HCT116 (cell line): ENCODE measurements around the gene C16orf74. TPM values are rescaled to one million over a fixed set of nuclear protein-coding genes. Genes with fewer than 3 reads are reported as not detected.

Source experiments
- ATAC-seq: fragments of 200-7000 bp; cut with Tn5 transposase; 2 replicates; pipeline ENCODE4 v1.9.1; 2020; ENCODE audit warnings: mild to moderate bottlenecking, moderate library complexity
- BruUV-seq: library from RNA; stranded (reverse); fragments of 400-500 nt; replicated peaks from 2 replicates; lab custom pipeline; 2021; lab: Mats Ljungman, UMichigan
- CTCF ChIA-PET: fragments of 300-600 bp; sonication (Branson Sonifier 250); formaldehyde crosslinking; loops from one replicate; lab custom pipeline; 2021; ENCODE audit warnings: antibody characterized with exemption; lab: Charles Lee
- POLR2A ChIA-PET: fragments of 300-600, 350-600 bp; sonication (Branson Sonifier 250); formaldehyde crosslinking; loops from one replicate; lab custom pipeline; 2021; ENCODE audit warnings: antibody characterized with exemption; lab: Charles Lee
- RAD21 ChIA-PET, 2 experiments: fragments of 300-600 bp; sonication (Branson Sonifier 250); formaldehyde crosslinking; loops; one replicate each; lab custom pipeline; 2023; ENCODE audit warnings: low total read pairs in 2 of 2; ENCODE audit not compliant: uncharacterized antibody in 2 of 2, unreplicated experiment in 2 of 2, low non-redundant PET in 1 of 2; lab: Charles Lee
- DNase-seq: peaks from one replicate; pipeline ENCODE4 v3.0.0-alpha.2; 2010; ENCODE audit warnings: low read depth, low spot score
- H2AFZ ChIP-seq: fragments of 200-600 bp; shearing (Covaris generic), sonication (generic); 2 replicates; pipeline ENCODE4 v1.6.1; 2017; ENCODE audit warnings: low read depth, mixed run types, mixed read lengths, antibody characterized with exemption, low read length; ENCODE audit not compliant: poor library complexity, severe bottlenecking
- H3K27ac ChIP-seq: 2 replicates; pipeline ENCODE4 v1.5.1; 2012; ENCODE audit warnings: low read depth, low read length
- H3K27me3 ChIP-seq: fragments of 200-600 bp; sonication (generic); 2 replicates; pipeline ENCODE4 v1.6.1; 2016; ENCODE audit warnings: mixed run types, low read length, mixed read lengths; ENCODE audit not compliant: insufficient read depth
- H3K36me3 ChIP-seq, 2 experiments: fragments of 200-500 bp in 1 of 2; fragments of 200-600 bp in 1 of 2; sonication (Bioruptor generic) in 1 of 2; sonication (generic) in 1 of 2; 2 replicates each; pipeline versions ENCODE4 v1.5.1 to v1.6.1; 2014 to 2016; ENCODE audit warnings: low read length in 2 of 2, inconsistent platforms in 1 of 2, mixed read lengths in 1 of 2, mixed run types in 1 of 2; ENCODE audit not compliant: insufficient read depth in 2 of 2, control insufficient read depth in 1 of 2
- H3K4me1 ChIP-seq, 2 experiments: fragments of 200-600 bp in 1 of 2; sonication (generic) in 1 of 2; 2 replicates each; pipeline versions ENCODE4 v1.5.1 to v1.6.1; 2012 to 2017; ENCODE audit warnings: low read length in 2 of 2, inconsistent platforms in 1 of 2, mild to moderate bottlenecking in 1 of 2, mixed read lengths in 1 of 2, mixed run types in 1 of 2, moderate library complexity in 1 of 2; ENCODE audit not compliant: insufficient read depth in 2 of 2, control insufficient read depth in 1 of 2
- H3K4me2 ChIP-seq: fragments of 200-600 bp; sonication (generic); 2 replicates; pipeline ENCODE4 v1.6.1; 2017; ENCODE audit warnings: mixed run types, low read length, mixed read lengths
- H3K4me3 ChIP-seq, 2 experiments: fragments of 200-600 bp in 1 of 2; sonication (generic) in 1 of 2; replicated peaks in 1 of 2; 2 replicates each; pipeline ENCODE4 v1.5.1; 2011 to 2016; ENCODE audit warnings: low read length in 2 of 2, control low read depth in 1 of 2, low read depth in 1 of 2, mild to moderate bottlenecking in 1 of 2, mixed read lengths in 1 of 2, mixed run types in 1 of 2
- H3K79me2 ChIP-seq: fragments of 200-600 bp; sonication (generic); 2 replicates; pipeline ENCODE4 v1.6.1; 2017; ENCODE audit warnings: mild to moderate bottlenecking, mixed run types, low read length, moderate library complexity, mixed read lengths; ENCODE audit not compliant: insufficient read depth
- H3K9ac ChIP-seq: fragments of 200-600 bp; sonication (generic); 2 replicates; pipeline ENCODE4 v1.6.1; 2016; ENCODE audit warnings: low read length, mixed read lengths
- H3K9me2 ChIP-seq: fragments of 200-600 bp; sonication (generic), shearing (Covaris generic); 2 replicates; pipeline ENCODE4 v1.6.1; 2017; ENCODE audit warnings: mixed run types, mild to moderate bottlenecking, moderate library complexity; ENCODE audit not compliant: insufficient read depth
- H3K9me3 ChIP-seq, 2 experiments: fragments of 200-500 bp in 1 of 2; fragments of 200-600 bp in 1 of 2; sonication (Bioruptor generic) in 1 of 2; sonication (generic) in 1 of 2; 2 replicates each; pipeline ENCODE4 v1.6.1; 2014 to 2017; ENCODE audit warnings: low read length in 2 of 2, mixed read lengths in 2 of 2, inconsistent platforms in 1 of 2, low read depth in 1 of 2, mild to moderate bottlenecking in 1 of 2, mixed run types in 1 of 2, moderate library complexity in 1 of 2; ENCODE audit not compliant: control insufficient read depth in 1 of 2, insufficient read depth in 1 of 2
- H4K20me1 ChIP-seq: fragments of 200-600 bp; sonication (generic), shearing (Covaris generic); 2 replicates; pipeline ENCODE4 v1.6.1; 2017; ENCODE audit warnings: mixed run types, mild to moderate bottlenecking, moderate library complexity; ENCODE audit not compliant: insufficient read depth
- CBX3 ChIP-seq: IDR thresholded peaks from 2 replicates; pipeline ENCODE4 v1.6.1; 2012; ENCODE audit warnings: low read depth
- ELF1 ChIP-seq: IDR thresholded peaks from 2 replicates; pipeline ENCODE4 v1.6.1; 2012; ENCODE audit warnings: low read depth, borderline replicate concordance
- EZH2phosphoT487 ChIP-seq: fragments of 200-600 bp; IDR thresholded peaks from 2 replicates; pipeline ENCODE4 v1.6.1; 2018; ENCODE audit warnings: antibody characterized with exemption, borderline replicate concordance
- RAD21 ChIP-seq: IDR thresholded peaks from 2 replicates; pipeline ENCODE4 v1.6.1; 2012; ENCODE audit warnings: low read depth, mild to moderate bottlenecking
- intact Hi-C: fragments of 100-400 bp; cut with micrococcal nuclease; formaldehyde crosslinking; loops from 2 replicates; pipeline ENCODE4 v1.10.0; 2022
- total RNA-seq: library from RNA; stranded (reverse); gene quantifications from one replicate; pipeline ENCODE4 v1.2.1, GENCODE V29; 2021; ENCODE audit not compliant: unreplicated experiment
- TF ChIP-seq, protein P1 (sequence below), 3 experiments: fragments of 200-600 bp in 1 of 3; sonication (generic) in 1 of 3; IDR thresholded peaks in 2 of 3; conservative IDR thresholded peaks in 1 of 3; 2 replicates each; pipeline ENCODE4 v1.5.1; 2012 to 2017; ENCODE audit warnings: low read depth in 2 of 3, low read length in 2 of 3, antibody characterized with exemption in 1 of 3, borderline replicate concordance in 1 of 3, control low read depth in 1 of 3, mild to moderate bottlenecking in 1 of 3, mixed read lengths in 1 of 3, mixed run types in 1 of 3, moderate library complexity in 1 of 3; ENCODE audit not compliant: insufficient read depth in 1 of 3
- TF ChIP-seq, protein P2 (sequence below): IDR thresholded peaks from 2 replicates; pipeline ENCODE4 v1.6.1; 2011; ENCODE audit warnings: mild to moderate bottlenecking, low read length, moderate library complexity; ENCODE audit not compliant: insufficient replicate concordance; ENCODE audit errors: extremely low read depth
- TF ChIP-seq, protein P3 (sequence below): IDR thresholded peaks from 2 replicates; pipeline ENCODE4 v1.6.1; 2012

The C16orf74 gene
- total RNA-seq, 1 experiment from 2014 or later: 30.0 TPM

DNA sequence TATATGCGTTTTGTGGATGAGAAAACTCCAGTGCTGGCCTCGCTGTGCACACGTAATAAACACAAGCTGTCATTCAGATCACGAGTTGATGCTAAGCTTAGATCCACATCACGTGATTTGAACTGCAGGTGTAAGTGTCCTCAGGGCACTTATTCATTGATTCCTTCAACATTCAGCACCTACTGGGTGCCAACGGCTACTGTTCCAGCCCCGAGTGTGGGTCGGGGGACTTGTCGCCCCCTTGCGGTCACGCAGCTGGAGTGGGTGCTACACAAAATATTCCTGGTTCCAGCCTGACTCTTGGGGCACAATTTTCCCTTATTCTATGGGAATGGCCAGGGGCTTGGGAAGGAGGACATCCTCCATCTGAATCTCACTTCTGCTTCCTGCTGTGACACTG, 32.2 kb downstream of the C16orf74 start:
- ChIA-PET RAD21 (no interaction called here), CTCF (interaction anchor here (1.0 to 2.1 kb wide), 5 partner anchors 10 to 323 kb away, joined by 3 to 8 read pairs (median 4); no protein-coding TSS in a partner anchor), POLR2A (no interaction called here)
- H3K9ac ChIP-seq: no peak overlapping the region
- TF ChIP-seq, protein P1, sequence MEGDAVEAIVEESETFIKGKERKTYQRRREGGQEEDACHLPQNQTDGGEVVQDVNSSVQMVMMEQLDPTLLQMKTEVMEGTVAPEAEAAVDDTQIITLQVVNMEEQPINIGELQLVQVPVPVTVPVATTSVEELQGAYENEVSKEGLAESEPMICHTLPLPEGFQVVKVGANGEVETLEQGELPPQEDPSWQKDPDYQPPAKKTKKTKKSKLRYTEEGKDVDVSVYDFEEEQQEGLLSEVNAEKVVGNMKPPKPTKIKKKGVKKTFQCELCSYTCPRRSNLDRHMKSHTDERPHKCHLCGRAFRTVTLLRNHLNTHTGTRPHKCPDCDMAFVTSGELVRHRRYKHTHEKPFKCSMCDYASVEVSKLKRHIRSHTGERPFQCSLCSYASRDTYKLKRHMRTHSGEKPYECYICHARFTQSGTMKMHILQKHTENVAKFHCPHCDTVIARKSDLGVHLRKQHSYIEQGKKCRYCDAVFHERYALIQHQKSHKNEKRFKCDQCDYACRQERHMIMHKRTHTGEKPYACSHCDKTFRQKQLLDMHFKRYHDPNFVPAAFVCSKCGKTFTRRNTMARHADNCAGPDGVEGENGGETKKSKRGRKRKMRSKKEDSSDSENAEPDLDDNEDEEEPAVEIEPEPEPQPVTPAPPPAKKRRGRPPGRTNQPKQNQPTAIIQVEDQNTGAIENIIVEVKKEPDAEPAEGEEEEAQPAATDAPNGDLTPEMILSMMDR (IDR thresholded peaks at IDR 0.05 in 2 of 3, conservative IDR thresholded peaks at IDR 0.05 in 1 of 3; ENCODE audit: borderline replicate concordance in 1 of 3, insufficient read depth in 1 of 3, low read depth in 2 of 3, low read length in 2 of 3): peak; percentile 47 to 78 (median 73); a peak in 5 of 6 replicates
- TF ChIP-seq CBX3 (no peak), RAD21 (peak; percentile 38; the same call in 1 of the 2 replicates), EZH2phosphoT487 (no peak), ELF1 (no peak)
- TF ChIP-seq, protein P2, sequence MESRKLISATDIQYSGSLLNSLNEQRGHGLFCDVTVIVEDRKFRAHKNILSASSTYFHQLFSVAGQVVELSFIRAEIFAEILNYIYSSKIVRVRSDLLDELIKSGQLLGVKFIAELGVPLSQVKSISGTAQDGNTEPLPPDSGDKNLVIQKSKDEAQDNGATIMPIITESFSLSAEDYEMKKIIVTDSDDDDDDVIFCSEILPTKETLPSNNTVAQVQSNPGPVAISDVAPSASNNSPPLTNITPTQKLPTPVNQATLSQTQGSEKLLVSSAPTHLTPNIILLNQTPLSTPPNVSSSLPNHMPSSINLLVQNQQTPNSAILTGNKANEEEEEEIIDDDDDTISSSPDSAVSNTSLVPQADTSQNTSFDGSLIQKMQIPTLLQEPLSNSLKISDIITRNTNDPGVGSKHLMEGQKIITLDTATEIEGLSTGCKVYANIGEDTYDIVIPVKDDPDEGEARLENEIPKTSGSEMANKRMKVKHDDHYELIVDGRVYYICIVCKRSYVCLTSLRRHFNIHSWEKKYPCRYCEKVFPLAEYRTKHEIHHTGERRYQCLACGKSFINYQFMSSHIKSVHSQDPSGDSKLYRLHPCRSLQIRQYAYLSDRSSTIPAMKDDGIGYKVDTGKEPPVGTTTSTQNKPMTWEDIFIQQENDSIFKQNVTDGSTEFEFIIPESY: no peak
- TF ChIP-seq, protein P3, sequence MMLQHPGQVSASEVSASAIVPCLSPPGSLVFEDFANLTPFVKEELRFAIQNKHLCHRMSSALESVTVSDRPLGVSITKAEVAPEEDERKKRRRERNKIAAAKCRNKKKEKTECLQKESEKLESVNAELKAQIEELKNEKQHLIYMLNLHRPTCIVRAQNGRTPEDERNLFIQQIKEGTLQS: no peak
- no peaks in the 10 kb centered on the region for H3K27me3 ChIP-seq
- H3K79me2 ChIP-seq: no peaks in the 10 kb centered on the region
- no peak overlapping the region for H3K4me3 ChIP-seq
- H4K20me1 ChIP-seq: no peaks in the 10 kb centered on the region
- H3K4me2 ChIP-seq: no peak overlapping the region
- no TSS peak for BruUV-seq
- no peak overlapping the region for H3K27ac ChIP-seq
- ATAC-seq (peak; percentile 33; the same call in 1 of the 2 replicates), DNase-seq (no peak)
- H3K9me3 ChIP-seq: no peaks in the 10 kb centered on the region
- H3K36me3 ChIP-seq: no peaks in the 10 kb centered on the region
- peaks cover 22 to 40% of the 10 kb centered on the region in 2 experiments for H3K4me1 ChIP-seq
- intact Hi-C loops: loop anchor here (1.0 to 5.0 kb wide), 4 partner anchors 44 to 443 kb away; no protein-coding TSS in a partner anchor
- no peak overlapping the region for H2AFZ ChIP-seq
- no peaks in the 10 kb centered on the region for H3K9me2 ChIP-seq
